Endothelial cell of umbilical vein (primary cell): ENCODE results near the gene SLC9C2. TPM values are rescaled to one million over a fixed set of nuclear protein-coding genes. Genes with fewer than 3 reads are reported as not detected.

ENCODE experiments used
- BruUV-seq: library from RNA; stranded (reverse); fragments of 400-500 nt; replicated peaks from 2 replicates; lab custom pipeline; 2021; lab: Mats Ljungman, UMichigan
- CTCF ChIA-PET: fragments of 300-600, 350-600 bp; sonication (Branson Sonifier 250); formaldehyde crosslinking; loops from one replicate; lab custom pipeline; 2021; ENCODE audit warnings: antibody characterized with exemption, inconsistent platforms; lab: Charles Lee
- POLR2A ChIA-PET: fragments of 300-600, 350-600 bp; sonication (Branson Sonifier 250); formaldehyde crosslinking; loops from one replicate; lab custom pipeline; 2021; ENCODE audit warnings: antibody characterized with exemption, inconsistent platforms; lab: Charles Lee
- DNase-seq: peaks from one replicate; pipeline ENCODE4 v3.0.0-alpha.2; 2011; ENCODE audit warnings: low read depth, low spot score
- FAIRE-seq: peaks from 2 replicates; lab custom pipeline; 2011; peaks lifted over from hg19 to GRCh38; lab: Jason Lieb, UNC
- H2AFZ ChIP-seq: 2 replicates; pipeline ENCODE4 v1.6.0; 2012; ENCODE audit warnings: low read depth, low read length, control low read depth, inconsistent platforms
- H3K27ac ChIP-seq: 2 replicates; pipeline ENCODE4 v1.5.1; 2011; ENCODE audit warnings: low read depth, mild to moderate bottlenecking, control low read depth, low read length, moderate library complexity; ENCODE audit not compliant: insufficient read depth
- H3K27me3 ChIP-seq, 2 experiments: 2 replicates each; pipeline versions ENCODE4 v1.6.0 to v1.6.1; 2011; ENCODE audit warnings: low read length in 2 of 2, mixed read lengths in 1 of 2; ENCODE audit not compliant: control insufficient read depth in 2 of 2, insufficient read depth in 2 of 2
- H3K36me3 ChIP-seq, 2 experiments: 2 replicates in 1 of 2; 3 replicates in 1 of 2; pipeline ENCODE4 v1.5.1; 2011; ENCODE audit warnings: low read length in 2 of 2, mild to moderate bottlenecking in 1 of 2, moderate library complexity in 1 of 2; ENCODE audit not compliant: control insufficient read depth in 2 of 2, insufficient read depth in 2 of 2; ENCODE audit errors: extremely low read depth in 1 of 2
- H3K4me1 ChIP-seq: 3 replicates; pipeline ENCODE4 v1.5.1; 2011; ENCODE audit warnings: mild to moderate bottlenecking, low read length; ENCODE audit not compliant: control insufficient read depth, insufficient read depth; ENCODE audit errors: extremely low read depth
- H3K4me2 ChIP-seq: 2 replicates; pipeline ENCODE4 v1.6.1; 2011; ENCODE audit warnings: low read length, control low read depth, mixed read lengths; ENCODE audit not compliant: insufficient read depth
- H3K4me3 ChIP-seq, 3 experiments: fragments of 200-600 bp in 1 of 3; sonication (generic), shearing (Covaris generic) in 1 of 3; replicated peaks in 1 of 3; 2 replicates each; pipeline ENCODE4 v1.5.1; 2011 to 2016; ENCODE audit warnings: control low read depth in 3 of 3, low read length in 3 of 3, mild to moderate bottlenecking in 2 of 3, inconsistent platforms in 1 of 3, low read depth in 1 of 3, moderate library complexity in 1 of 3; ENCODE audit not compliant: insufficient read depth in 1 of 3
- H3K79me2 ChIP-seq: 2 replicates; pipeline ENCODE4 v1.6.0; 2012; ENCODE audit warnings: low read length, inconsistent platforms; ENCODE audit not compliant: control insufficient read depth, insufficient read depth
- H3K9ac ChIP-seq: replicated peaks from 2 replicates; pipeline ENCODE3; 2011; ENCODE audit warnings: low read length, control low read depth; ENCODE audit not compliant: insufficient read depth; ENCODE audit errors: extremely low read depth
- H3K9me1 ChIP-seq: replicated peaks from 3 replicates; pipeline ENCODE4 v1.6.0; 2011; ENCODE audit warnings: mild to moderate bottlenecking, low read length; ENCODE audit not compliant: control insufficient read depth, insufficient read depth; ENCODE audit errors: extremely low read depth
- H3K9me3 ChIP-seq: replicated peaks from 2 replicates; pipeline ENCODE4 v1.5.1; 2012; ENCODE audit warnings: low read length, inconsistent platforms; ENCODE audit not compliant: control insufficient read depth, insufficient read depth
- H4K20me1 ChIP-seq: replicated peaks from 2 replicates; pipeline ENCODE3; 2011; ENCODE audit warnings: mild to moderate bottlenecking, low read length; ENCODE audit not compliant: control insufficient read depth, insufficient read depth; ENCODE audit errors: extremely low read depth
- CTCF ChIP-seq, 2 donors: IDR thresholded peaks; 1 replicate in 1 of 2; 2 replicates in 1 of 2; pipeline ENCODE4 v1.5.1; 2011; ENCODE audit warnings: low read length in 2 of 2, mild to moderate bottlenecking in 2 of 2, moderate library complexity in 2 of 2, control low read depth in 1 of 2, inconsistent platforms in 1 of 2, low read depth in 1 of 2; ENCODE audit not compliant: insufficient read depth in 1 of 2; ENCODE audit errors: extremely low read depth in 1 of 2
- EZH2 ChIP-seq: IDR thresholded peaks from 2 replicates; pipeline ENCODE4 v1.6.1; 2012; ENCODE audit warnings: borderline replicate concordance, low read depth, mild to moderate bottlenecking, moderate library complexity, low read length, inconsistent platforms; ENCODE audit not compliant: severe bottlenecking
- FOS ChIP-seq: IDR thresholded peaks from 2 replicates; pipeline ENCODE4 v1.6.1; 2011; ENCODE audit warnings: mild to moderate bottlenecking, low read length, moderate library complexity, borderline replicate concordance; ENCODE audit not compliant: insufficient read depth
- GATA2 ChIP-seq: IDR thresholded peaks from 2 replicates; pipeline ENCODE4 v1.7.0; 2011; ENCODE audit warnings: low read depth, mild to moderate bottlenecking, moderate library complexity, mixed read lengths, low read length; ENCODE audit not compliant: insufficient read length, insufficient read depth
- JUN ChIP-seq: IDR thresholded peaks from 2 replicates; pipeline ENCODE4 v1.6.1; 2011; ENCODE audit warnings: borderline replicate concordance, low read depth; ENCODE audit not compliant: insufficient read length, insufficient read depth
- MAX ChIP-seq: IDR thresholded peaks from 2 replicates; pipeline ENCODE4 v1.6.1; 2011; ENCODE audit not compliant: insufficient read depth, insufficient read length
- MYC ChIP-seq: IDR thresholded peaks from one replicate; pipeline ENCODE4 v1.6.1; 2011; ENCODE audit warnings: mild to moderate bottlenecking, low read depth, low read length
- POLR2A ChIP-seq: IDR thresholded peaks from 2 replicates; pipeline ENCODE4 v1.6.1; 2012; ENCODE audit warnings: low read depth, mild to moderate bottlenecking, control low read depth, low read length
- POLR2AphosphoS5 ChIP-seq: IDR thresholded peaks from 2 replicates; pipeline ENCODE4 v1.6.1; 2012; ENCODE audit warnings: low read depth, mild to moderate bottlenecking, control low read depth, low read length, moderate library complexity; ENCODE audit not compliant: insufficient read depth
- dilution Hi-C: fragments of 300-500 bp; cut with MboI; formaldehyde crosslinking; loops from one replicate; pipeline ENCODE4 v1.15.0; 2019; ENCODE audit warnings: low sequenced_read_pairs; ENCODE audit not compliant: extremely low pct_ligation_motif_present
- intact Hi-C: fragments of 100-400 bp; cut with micrococcal nuclease; formaldehyde crosslinking; loops from one replicate; pipeline ENCODE4 v1.10.0; 2022
- polyA plus RNA-seq, 4 experiments: library from polyadenylated mRNA; depleted of rRNA in 3 of 4; stranded (reverse) in 3 of 4; unstranded in 1 of 4; fragments of >200 nt; gene quantifications; 2 replicates each; pipeline versions ENCODE4 v1.2.1 to v1.2.3, GENCODE V29; 2011 to 2012; ENCODE audit warnings: missing spikeins in 1 of 4
- total RNA-seq: library from RNA; stranded (reverse); gene quantifications from 2 replicates; pipeline ENCODE4 v1.2.3, GENCODE V29; 2021

SLC9C2 gene
- total and polyA plus RNA-seq, 2 donors (not counting 3 experiments of a cell fraction or from before 2014, with no cell fraction given), result 0.15 TPM; not detected in 1

GRCh38 chr1:173532237-173532636 is 70.6 kb downstream of the SLC9C2 start:
- Histone ChIP-seq H4K20me1 (no peaks in the 10 kb centered on the region), H3K79me2 (no peaks in the 10 kb centered on the region), H2AFZ (no peak overlapping the region), H3K36me3 (no peaks in the 10 kb centered on the region), H3K27ac (no peak overlapping the region), H3K9ac (no peak overlapping the region), H3K27me3 (peaks cover 0 to 3% of the 10 kb centered on the region in 2 experiments), H3K4me1 (no peaks in the 10 kb centered on the region), H3K4me2 (no peak overlapping the region), H3K9me1 (no peaks in the 10 kb centered on the region), H3K4me3 (no peak overlapping the region), H3K9me3 (no peaks in the 10 kb centered on the region)
- no peak for DNase-seq
- intact Hi-C loops (no loop called here), dilution Hi-C loops (no loop called here)
- FAIRE-seq, result no peak
- POLR2A ChIA-PET, result no interaction called here
- no TSS peak for BruUV-seq
- CTCF ChIA-PET, result interaction anchor here (1.1 kb wide), 1 partner anchor 13 kb away, joined by 3 read pairs; no protein-coding TSS in a partner anchor
- TF ChIP-seq EZH2, result no peak
- TF ChIP-seq CTCF (IDR thresholded peaks at IDR 0.05; ENCODE audit: extremely low read depth in 1 of 2, insufficient read depth in 1 of 2, low read depth in 1 of 2, low read length in 2 of 2), result no peak
- no peak for TF ChIP-seq JUN

- Histone ChIP-seq H3K27me3 (peaks cover 0 to 3% of the 10 kb centered on the region in 2 experiments), H3K9ac (no peak overlapping the region), H3K9me3 (no peaks in the 10 kb centered on the region), H3K4me2 (no peak overlapping the region), H3K9me1 (no peaks in the 10 kb centered on the region), H3K27ac (no peak overlapping the region), H2AFZ (no peak overlapping the region), H4K20me1 (no peaks in the 10 kb centered on the region), H3K79me2 (no peaks in the 10 kb centered on the region), H3K4me3 (no peak overlapping the region), H3K4me1 (no peaks in the 10 kb centered on the region), H3K36me3 (no peaks in the 10 kb centered on the region)
- intact Hi-C loops, result no loop called here
- no TSS peak for BruUV-seq
- DNase-seq (no peak), FAIRE-seq (no peak)
- dilution Hi-C loops, result no loop called here
- no peak for TF ChIP-seq JUN
- TF ChIP-seq CTCF (IDR thresholded peaks at IDR 0.05; ENCODE audit: extremely low read depth in 1 of 2, insufficient read depth in 1 of 2, low read depth in 1 of 2, low read length in 2 of 2), result no peak
- no peak for TF ChIP-seq FOS
- no peak for TF ChIP-seq EZH2
- TF ChIP-seq GATA2, result no peak
- no peak for TF ChIP-seq POLR2AphosphoS5
- no peak for TF ChIP-seq MYC
- no peak for TF ChIP-seq POLR2A
- TF ChIP-seq MAX, result no peak
- ChIA-PET POLR2A (no interaction called here), CTCF (interaction anchor here (0.9 to 1.2 kb wide), 3 partner anchors 9 to 17 kb away, joined by 3 to 5 read pairs (median 4); no protein-coding TSS in a partner anchor)
These were observed 71.8 kb downstream of the SLC9C2 start for GRCh38 chr1:173530795-173531693.
